Measurements from ENCODE around the gene STK32B.
"Not testable (repeated sequence)": the region's sequence is repeated elsewhere in the genome, so short reads cannot be mapped to it uniquely, and the experiment has no call there.

The STK32B gene

DNA sequence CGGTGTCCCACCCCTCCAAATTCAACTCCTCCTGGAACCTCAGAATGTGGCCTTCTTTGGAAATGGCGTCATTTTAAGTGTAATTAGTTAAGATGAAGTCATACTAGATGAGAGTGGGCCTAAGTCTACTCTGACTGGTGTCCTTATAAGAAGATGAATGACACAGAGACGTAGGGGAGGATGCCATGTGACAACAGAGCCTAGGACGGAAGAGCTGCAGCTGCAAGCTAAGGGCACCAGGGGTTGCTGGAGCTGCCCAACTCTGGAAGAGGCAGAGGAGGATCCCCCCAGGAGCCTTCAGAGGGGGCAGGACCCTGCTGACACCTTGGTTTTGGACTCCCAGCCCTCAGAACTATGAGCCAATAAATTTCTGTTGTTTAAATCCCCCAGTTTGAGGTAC, 115.1 kb downstream of the STK32B start:
- H3K4me3 ChIP-seq (ENCODE audit: low read depth, low read length), result no peak overlapping the region
- no peak overlapping the region for H3K9ac ChIP-seq (ENCODE audit: low read length)
- peaks cover 6 to 9% of the 10 kb centered on the region in 2 experiments for H3K4me1 ChIP-seq (ENCODE audit: control insufficient read depth in 1 of 2, insufficient read depth in 2 of 2, low read length in 2 of 2)
- no peaks in the 10 kb centered on the region for H3K27me3 ChIP-seq (ENCODE audit: insufficient read depth, low read length)
- no peaks in the 10 kb centered on the region for H3K36me3 ChIP-seq (ENCODE audit: control insufficient read depth in 1 of 2, insufficient read depth in 2 of 2, low read length in 2 of 2)
- H2BK5ac ChIP-seq (ENCODE audit: low read depth, low read length, poor library complexity), result no peak overlapping the region
- no peak overlapping the region for H2AFZ ChIP-seq (ENCODE audit: insufficient read depth, low read length, poor library complexity)
- H3K18ac ChIP-seq (ENCODE audit: low read length), result no peak overlapping the region
- no peak overlapping the region for H3K4me2 ChIP-seq (ENCODE audit: low read length)
- H3K79me1 ChIP-seq (ENCODE audit: low read length), result no peaks in the 10 kb centered on the region
- no peak overlapping the region for H4K8ac ChIP-seq (ENCODE audit: low read depth, low read length)
- no peaks in the 10 kb centered on the region for H3K9me3 ChIP-seq (ENCODE audit: insufficient read depth, low read depth, low read length)
- no peak overlapping the region for H2AK5ac ChIP-seq (ENCODE audit: low read length)
- no peak overlapping the region for H4K12ac ChIP-seq (ENCODE audit: low read depth, low read length)
- no peak for DNase-seq
- no peaks in the 10 kb centered on the region for H3K79me2 ChIP-seq (ENCODE audit: control insufficient read depth, insufficient read depth, low read length, poor library complexity)
- no peak overlapping the region for H3K4ac ChIP-seq (ENCODE audit: low read depth, low read length)
- no CpG with 5 or more reads among the region's 4 CpGs for WGBS (ENCODE audit: extremely low coverage, insufficient coverage, insufficient read length)
- no peak overlapping the region for H4K91ac ChIP-seq (ENCODE audit: low read depth, low read length)
- H3K23ac ChIP-seq (ENCODE audit: low read length), result no peak overlapping the region
- H2BK12ac ChIP-seq (ENCODE audit: low read length), result no peak overlapping the region
- H3K14ac ChIP-seq (ENCODE audit: low read length), result no peak overlapping the region
- H2BK120ac ChIP-seq (ENCODE audit: insufficient read depth, low read length, poor library complexity), result no peak overlapping the region
- no peak overlapping the region for H3K27ac ChIP-seq (ENCODE audit: low read depth, low read length)

- Histone ChIP-seq H3K23ac (ENCODE audit: low read length) (no peak overlapping the region), H3K4ac (ENCODE audit: low read depth, low read length) (no peak overlapping the region), H4K8ac (ENCODE audit: low read depth, low read length) (no peak overlapping the region), H2AK5ac (ENCODE audit: low read length) (no peak overlapping the region), H3K27me3 (ENCODE audit: insufficient read depth, low read length) (no peaks in the 10 kb centered on the region), H3K4me3 (ENCODE audit: low read depth, low read length) (no peak overlapping the region), H3K36me3 (ENCODE audit: control insufficient read depth in 1 of 2, insufficient read depth in 2 of 2, low read length in 2 of 2) (no peaks in the 10 kb centered on the region), H4K91ac (ENCODE audit: low read depth, low read length) (no peak overlapping the region), H3K14ac (ENCODE audit: low read length) (no peak overlapping the region), H3K9me3 (ENCODE audit: insufficient read depth, low read depth, low read length) (no peaks in the 10 kb centered on the region), H2BK120ac (ENCODE audit: insufficient read depth, low read length, poor library complexity) (no peak overlapping the region), H2AFZ (ENCODE audit: insufficient read depth, low read length, poor library complexity) (no peak overlapping the region), H3K79me1 (ENCODE audit: low read length) (no peaks in the 10 kb centered on the region), H3K4me2 (ENCODE audit: low read length) (no peak overlapping the region), H3K4me1 (ENCODE audit: control insufficient read depth in 1 of 2, insufficient read depth in 2 of 2, low read length in 2 of 2) (peaks cover 6 to 9% of the 10 kb centered on the region in 2 experiments), H3K18ac (ENCODE audit: low read length) (no peak overlapping the region), H2BK5ac (ENCODE audit: low read depth, low read length, poor library complexity) (no peak overlapping the region), H3K9ac (ENCODE audit: low read length) (no peak overlapping the region), H2BK12ac (ENCODE audit: low read length) (no peak overlapping the region), H4K12ac (ENCODE audit: low read depth, low read length) (no peak overlapping the region), H3K79me2 (ENCODE audit: control insufficient read depth, insufficient read depth, low read length, poor library complexity) (no peaks in the 10 kb centered on the region), H3K27ac (ENCODE audit: low read depth, low read length) (no peak overlapping the region)
- no peak for DNase-seq
- no CpG with 5 or more reads among the region's 5 CpGs for WGBS (ENCODE audit: extremely low coverage, insufficient coverage, insufficient read length)
These were observed 117.6 kb downstream of the STK32B start for GRCh38 chr4:5168891-5169290.

DNA sequence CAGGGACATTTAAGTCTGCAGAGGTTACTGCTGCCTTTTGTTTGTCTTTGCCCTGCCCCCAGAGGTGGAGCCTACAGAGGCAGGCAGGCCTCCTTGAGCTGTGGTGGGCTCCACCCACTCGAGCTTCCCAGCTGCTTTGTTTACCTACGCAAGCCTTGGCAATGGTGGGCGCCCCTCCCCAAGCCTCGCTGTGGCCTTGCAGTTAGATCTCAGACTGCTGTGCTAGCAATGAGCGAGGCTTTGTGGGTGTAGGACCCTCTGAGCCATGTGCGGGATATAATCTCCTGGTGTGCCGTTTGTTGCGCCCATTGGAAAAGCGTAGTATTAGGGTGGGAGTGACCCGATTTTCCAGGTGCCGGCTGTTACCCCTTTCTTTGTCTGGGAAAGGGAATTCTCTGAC, 124.6 kb downstream of the STK32B start:
- not testable (repeated sequence) for H3K4me3 ChIP-seq (ENCODE audit: low read depth, low read length); H3K4me1 ChIP-seq (ENCODE audit: control insufficient read depth in 1 of 2, insufficient read depth in 2 of 2, low read length in 2 of 2); H3K36me3 ChIP-seq (ENCODE audit: control insufficient read depth in 1 of 2, insufficient read depth in 2 of 2, low read length in 2 of 2); H2BK120ac ChIP-seq (ENCODE audit: insufficient read depth, low read length, poor library complexity); H3K9ac ChIP-seq (ENCODE audit: low read length); H2BK12ac ChIP-seq (ENCODE audit: low read length); H2BK5ac ChIP-seq (ENCODE audit: low read depth, low read length, poor library complexity); H2AK5ac ChIP-seq (ENCODE audit: low read length); H4K12ac ChIP-seq (ENCODE audit: low read depth, low read length); H3K27me3 ChIP-seq (ENCODE audit: insufficient read depth, low read length); H3K79me2 ChIP-seq (ENCODE audit: control insufficient read depth, insufficient read depth, low read length, poor library complexity); H2AFZ ChIP-seq (ENCODE audit: insufficient read depth, low read length, poor library complexity); H3K79me1 ChIP-seq (ENCODE audit: low read length); DNase-seq; H3K4me2 ChIP-seq (ENCODE audit: low read length); H3K14ac ChIP-seq (ENCODE audit: low read length); H4K91ac ChIP-seq (ENCODE audit: low read depth, low read length); H3K4ac ChIP-seq (ENCODE audit: low read depth, low read length); H3K18ac ChIP-seq (ENCODE audit: low read length); H3K23ac ChIP-seq (ENCODE audit: low read length); H3K27ac ChIP-seq (ENCODE audit: low read depth, low read length); H4K8ac ChIP-seq (ENCODE audit: low read depth, low read length); H3K9me3 ChIP-seq (ENCODE audit: insufficient read depth, low read depth, low read length)
- WGBS (ENCODE audit: extremely low coverage, insufficient coverage, insufficient read length), result no CpG with 5 or more reads among the region's 11 CpGs

DNA sequence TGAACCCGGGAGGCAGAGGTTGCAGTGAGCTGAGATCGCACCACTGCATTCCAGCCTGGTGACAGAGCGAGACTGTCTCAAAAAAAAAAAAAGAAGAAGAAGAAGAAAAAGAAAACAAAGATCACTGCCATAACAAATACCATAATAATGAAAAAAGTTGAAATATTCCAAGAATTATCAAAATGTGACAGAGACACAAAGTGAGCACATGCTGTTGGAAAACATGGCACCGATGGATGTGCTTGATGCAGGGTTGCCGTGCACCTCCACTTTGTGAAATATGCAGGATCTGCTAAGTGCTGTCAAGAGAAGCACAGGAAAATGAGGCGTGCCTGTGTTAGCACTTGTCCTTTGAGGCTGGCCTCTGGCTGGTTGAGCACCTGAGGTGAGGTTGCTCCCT, 133.3 kb downstream of the STK32B start:
- Histone ChIP-seq H4K12ac (ENCODE audit: low read depth, low read length) (no peak overlapping the region), H3K4me1 (ENCODE audit: control insufficient read depth in 1 of 2, insufficient read depth in 2 of 2, low read length in 2 of 2) (no peaks in the 10 kb centered on the region), H3K36me3 (ENCODE audit: control insufficient read depth in 1 of 2, insufficient read depth in 2 of 2, low read length in 2 of 2) (no peaks in the 10 kb centered on the region), H3K27me3 (ENCODE audit: insufficient read depth, low read length) (no peaks in the 10 kb centered on the region), H3K79me1 (ENCODE audit: low read length) (no peaks in the 10 kb centered on the region), H4K91ac (ENCODE audit: low read depth, low read length) (no peak overlapping the region), H2BK120ac (ENCODE audit: insufficient read depth, low read length, poor library complexity) (no peak overlapping the region), H2AK5ac (ENCODE audit: low read length) (no peak overlapping the region), H3K9ac (ENCODE audit: low read length) (no peak overlapping the region), H2AFZ (ENCODE audit: insufficient read depth, low read length, poor library complexity) (no peak overlapping the region), H3K27ac (ENCODE audit: low read depth, low read length) (no peak overlapping the region), H3K4me2 (ENCODE audit: low read length) (no peak overlapping the region), H3K18ac (ENCODE audit: low read length) (no peak overlapping the region), H3K4me3 (ENCODE audit: low read depth, low read length) (no peak overlapping the region), H3K79me2 (ENCODE audit: control insufficient read depth, insufficient read depth, low read length, poor library complexity) (no peaks in the 10 kb centered on the region), H3K9me3 (ENCODE audit: insufficient read depth, low read depth, low read length) (no peaks in the 10 kb centered on the region), H3K14ac (ENCODE audit: low read length) (no peak overlapping the region), H4K8ac (ENCODE audit: low read depth, low read length) (no peak overlapping the region), H3K4ac (ENCODE audit: low read depth, low read length) (no peak overlapping the region), H2BK12ac (ENCODE audit: low read length) (no peak overlapping the region), H2BK5ac (ENCODE audit: low read depth, low read length, poor library complexity) (no peak overlapping the region), H3K23ac (ENCODE audit: low read length) (no peak overlapping the region)
- whole genome bisulfite sequencing (ENCODE audit: extremely low coverage, insufficient coverage, insufficient read length), result no CpG with 5 or more reads among the region's 6 CpGs
- DNase-seq, result no peak
